Measurements from ENCODE around the gene PSMB9.

The PSMB9 gene

DNA sequence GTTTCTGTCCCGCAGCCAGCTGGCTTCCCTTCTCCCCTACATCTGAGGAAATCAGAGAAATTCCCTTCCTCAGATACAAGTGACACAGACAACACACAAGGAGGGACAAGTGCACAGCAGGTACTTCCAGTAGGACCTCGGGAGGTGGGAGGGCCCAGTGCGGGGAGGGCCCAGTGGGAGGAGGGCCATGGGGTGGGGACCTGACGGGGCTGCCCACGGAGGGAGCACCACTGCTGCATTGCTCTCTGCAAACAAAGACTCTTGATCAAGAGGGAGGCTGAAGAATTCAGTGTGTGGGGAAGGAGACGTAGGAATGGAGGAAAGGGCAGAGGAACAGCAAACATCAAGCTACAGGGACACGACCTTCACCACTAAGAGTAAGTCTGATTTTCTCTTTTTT lies 24.5 kb upstream of the PSMB9 start:
- Mint-ChIP-seq H3K9me3 (no peaks in the 10 kb centered on the region), H3K27ac (no peak overlapping the region), H3K27me3 (ENCODE audit: low read depth) (peaks cover 18% of the 10 kb centered on the region)

DNA sequence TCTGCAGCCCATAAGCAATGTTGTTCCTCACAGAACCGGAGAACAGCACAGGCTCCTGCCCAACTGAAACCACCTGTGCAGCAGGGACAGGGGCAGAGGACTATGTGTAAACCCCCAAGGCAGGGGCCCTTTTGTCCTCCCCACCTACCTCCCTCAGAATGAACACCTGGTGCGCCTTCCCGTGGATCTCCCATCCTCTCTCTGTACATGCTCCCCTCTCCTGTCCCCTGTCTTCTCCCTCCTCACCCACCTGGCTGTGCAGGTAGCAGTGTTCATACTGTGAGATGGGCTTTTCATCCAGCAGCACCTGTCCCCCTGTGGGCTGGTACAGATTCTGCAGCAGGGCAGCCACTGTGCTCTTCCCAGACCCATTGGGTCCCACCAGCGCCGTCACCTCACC lies 24.0 kb upstream of the PSMB9 start:
- H3K36me3 Mint-ChIP-seq (ENCODE audit: low read depth), result no peaks in the 10 kb centered on the region
- H3K9me3 Mint-ChIP-seq, result no peaks in the 10 kb centered on the region
- H3K4me3 Mint-ChIP-seq, result no peak overlapping the region
- no peaks in the 10 kb centered on the region for H3K4me1 Mint-ChIP-seq
- H3K27ac Mint-ChIP-seq, result no peak overlapping the region
- peaks cover 18% of the 10 kb centered on the region for H3K27me3 Mint-ChIP-seq (ENCODE audit: low read depth)
- TF ChIP-seq, protein P1, sequence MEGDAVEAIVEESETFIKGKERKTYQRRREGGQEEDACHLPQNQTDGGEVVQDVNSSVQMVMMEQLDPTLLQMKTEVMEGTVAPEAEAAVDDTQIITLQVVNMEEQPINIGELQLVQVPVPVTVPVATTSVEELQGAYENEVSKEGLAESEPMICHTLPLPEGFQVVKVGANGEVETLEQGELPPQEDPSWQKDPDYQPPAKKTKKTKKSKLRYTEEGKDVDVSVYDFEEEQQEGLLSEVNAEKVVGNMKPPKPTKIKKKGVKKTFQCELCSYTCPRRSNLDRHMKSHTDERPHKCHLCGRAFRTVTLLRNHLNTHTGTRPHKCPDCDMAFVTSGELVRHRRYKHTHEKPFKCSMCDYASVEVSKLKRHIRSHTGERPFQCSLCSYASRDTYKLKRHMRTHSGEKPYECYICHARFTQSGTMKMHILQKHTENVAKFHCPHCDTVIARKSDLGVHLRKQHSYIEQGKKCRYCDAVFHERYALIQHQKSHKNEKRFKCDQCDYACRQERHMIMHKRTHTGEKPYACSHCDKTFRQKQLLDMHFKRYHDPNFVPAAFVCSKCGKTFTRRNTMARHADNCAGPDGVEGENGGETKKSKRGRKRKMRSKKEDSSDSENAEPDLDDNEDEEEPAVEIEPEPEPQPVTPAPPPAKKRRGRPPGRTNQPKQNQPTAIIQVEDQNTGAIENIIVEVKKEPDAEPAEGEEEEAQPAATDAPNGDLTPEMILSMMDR (IDR thresholded peaks at IDR 0.05; ENCODE audit: unreplicated experiment in 3 of 3), result no peak

More for the DNA sequence above, 24.5 kb upstream of the PSMB9 start:
- TF ChIP-seq, protein P1 (IDR thresholded peaks at IDR 0.05; ENCODE audit: unreplicated experiment in 3 of 3), result no peak
- no peak overlapping the region for H3K4me3 Mint-ChIP-seq
- H3K36me3 Mint-ChIP-seq (ENCODE audit: low read depth), result no peaks in the 10 kb centered on the region
- H3K4me1 Mint-ChIP-seq, result no peaks in the 10 kb centered on the region

DNA sequence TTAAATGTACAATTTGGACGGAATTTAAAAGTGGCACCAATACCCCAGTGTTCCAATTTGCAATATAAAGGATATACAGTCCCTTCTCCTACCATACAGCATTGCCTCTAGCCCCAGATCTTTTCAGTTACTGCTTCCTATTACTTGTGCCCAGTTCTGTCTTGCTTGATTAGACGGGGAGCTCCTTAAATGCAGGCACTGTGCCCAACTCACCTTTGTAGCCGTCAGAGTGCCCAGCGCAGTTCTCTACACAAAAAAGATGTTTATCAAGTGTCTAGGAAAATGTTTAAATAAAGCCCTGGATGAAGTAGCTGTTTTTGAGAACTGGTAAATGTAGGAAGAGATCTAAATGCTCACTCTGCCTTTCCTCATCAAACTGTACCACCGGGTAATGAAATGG lies 23.1 kb upstream of the PSMB9 start:
- H3K27ac Mint-ChIP-seq, result no peak overlapping the region
- H3K36me3 Mint-ChIP-seq (ENCODE audit: low read depth), result no peaks in the 10 kb centered on the region
- TF ChIP-seq, protein P1 (IDR thresholded peaks at IDR 0.05; ENCODE audit: unreplicated experiment in 3 of 3), result no peak
- H3K4me3 Mint-ChIP-seq, result no peak overlapping the region
- H3K9me3 Mint-ChIP-seq, result no peaks in the 10 kb centered on the region
- H3K4me1 Mint-ChIP-seq, result no peaks in the 10 kb centered on the region
- peaks cover 24% of the 10 kb centered on the region for H3K27me3 Mint-ChIP-seq (ENCODE audit: low read depth)

DNA sequence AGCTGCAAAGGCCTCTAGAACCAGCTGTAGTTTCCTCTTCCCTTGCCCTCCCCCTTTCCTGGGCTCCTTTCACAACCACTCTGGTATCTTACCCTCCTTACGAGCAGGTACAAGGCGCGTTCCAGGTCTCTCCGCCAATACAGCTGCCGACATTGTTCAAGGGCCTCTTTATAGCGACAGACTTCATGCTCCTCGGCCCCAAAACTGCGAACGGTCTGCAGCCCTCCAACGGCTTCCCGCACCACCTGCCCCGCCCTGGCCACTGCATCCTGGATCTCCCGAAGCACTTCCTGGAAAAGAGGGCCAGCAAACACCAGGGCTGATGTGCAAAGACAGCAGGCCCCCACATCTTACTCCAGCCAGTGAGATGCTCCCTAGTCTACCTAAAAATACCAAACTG lies 21.5 kb upstream of the PSMB9 start:
- TF ChIP-seq, protein P1 (IDR thresholded peaks at IDR 0.05; ENCODE audit: unreplicated experiment in 3 of 3), result no peak
- no peaks in the 10 kb centered on the region for H3K36me3 Mint-ChIP-seq (ENCODE audit: low read depth)
- no peak overlapping the region for H3K4me3 Mint-ChIP-seq
- no peaks in the 10 kb centered on the region for H3K9me3 Mint-ChIP-seq
- peaks cover 10% of the 10 kb centered on the region for H3K4me1 Mint-ChIP-seq
- peaks cover 27% of the 10 kb centered on the region for H3K27me3 Mint-ChIP-seq (ENCODE audit: low read depth)
- H3K27ac Mint-ChIP-seq, result no peak overlapping the region

DNA sequence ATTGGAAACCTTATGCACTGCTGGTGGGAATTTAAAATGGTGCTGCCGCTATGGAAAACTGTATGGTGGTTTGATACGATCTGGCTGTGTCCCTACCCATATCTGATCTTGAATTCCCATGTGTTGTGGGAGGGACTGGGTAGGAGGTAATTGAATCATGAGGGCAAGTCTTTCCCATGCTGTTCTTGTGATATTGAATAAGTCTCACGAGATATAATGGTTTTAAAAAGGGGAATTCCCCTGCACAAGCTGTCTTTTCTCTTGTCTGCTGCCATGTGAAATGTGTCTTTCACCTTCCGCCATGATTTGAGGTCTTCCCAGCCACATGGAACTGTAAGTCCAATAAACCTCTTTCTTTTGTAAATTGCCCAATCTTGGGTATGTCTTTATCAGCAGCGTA lies 20.3 kb upstream of the PSMB9 start:
- H3K4me1 Mint-ChIP-seq, result peaks cover 10% of the 10 kb centered on the region
- H3K36me3 Mint-ChIP-seq (ENCODE audit: low read depth), result no peaks in the 10 kb centered on the region
- H3K27me3 Mint-ChIP-seq (ENCODE audit: low read depth), result peaks cover 27% of the 10 kb centered on the region
- TF ChIP-seq, protein P1 (IDR thresholded peaks at IDR 0.05; ENCODE audit: unreplicated experiment in 3 of 3), result no peak
- H3K27ac Mint-ChIP-seq, result no peak overlapping the region
- no peak overlapping the region for H3K4me3 Mint-ChIP-seq
- H3K9me3 Mint-ChIP-seq, result no peaks in the 10 kb centered on the region

DNA sequence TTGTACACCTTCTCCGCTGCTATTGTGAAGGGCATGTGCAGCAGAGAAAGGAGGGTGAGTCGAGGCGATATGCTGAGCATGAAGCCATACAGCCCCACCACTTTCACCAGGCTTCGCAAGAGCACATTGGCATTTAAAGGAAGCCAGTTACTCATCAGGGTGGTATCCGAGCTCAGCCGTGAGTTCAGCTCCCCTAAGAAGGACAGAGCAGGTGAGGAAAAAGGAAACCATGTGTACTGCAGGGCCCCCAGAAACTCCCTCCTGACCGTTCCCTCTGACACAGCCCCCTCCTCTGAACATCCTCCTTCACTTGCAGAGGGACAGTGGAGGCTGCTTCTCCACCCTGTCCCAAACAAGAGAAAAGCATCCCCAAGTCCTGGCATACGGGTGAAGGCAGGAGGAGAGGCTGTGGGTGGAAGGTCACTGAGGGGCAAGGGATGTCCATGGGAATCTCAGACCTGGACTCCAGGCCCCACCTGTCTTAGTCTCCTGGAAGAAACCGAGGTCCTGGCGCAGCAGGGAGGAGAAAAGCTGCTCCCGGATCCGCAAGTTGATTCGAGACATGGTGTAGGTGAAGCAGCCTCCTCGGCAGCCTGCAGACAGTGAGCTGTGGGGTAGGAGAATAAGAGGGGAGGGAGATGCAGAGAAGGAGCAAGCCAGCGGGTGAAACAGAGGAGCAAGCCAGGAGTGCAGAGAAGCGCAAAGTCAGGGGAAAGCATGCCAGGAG lies 18.7 kb upstream of the PSMB9 start:
- H3K4me3 Mint-ChIP-seq, result peak overlapping the region; percentile 26 to 48 (median 29)
- no peaks in the 10 kb centered on the region for H3K36me3 Mint-ChIP-seq (ENCODE audit: low read depth)
- H3K4me1 Mint-ChIP-seq, result peaks cover 10% of the 10 kb centered on the region
- no peaks in the 10 kb centered on the region for H3K9me3 Mint-ChIP-seq
- TF ChIP-seq, protein P1 (IDR thresholded peaks at IDR 0.05; ENCODE audit: unreplicated experiment in 3 of 3), result no peak
- peaks cover 27% of the 10 kb centered on the region for H3K27me3 Mint-ChIP-seq (ENCODE audit: low read depth)
- H3K27ac Mint-ChIP-seq, result no peak overlapping the region

All from nephron (organoid).